ENCODE measurements around the gene CYP27C1. TPM values are rescaled to one million over a fixed set of nuclear protein-coding genes. Genes with fewer than 3 reads are reported as not detected.

The CYP27C1 gene
- polyA plus RNA-seq, 6 donors from 2014 or later, result not detected

- no peak for ATAC-seq (ENCODE audit: low read depth in 2 of 2)
- Mint-ChIP-seq H3K36me3 (no peaks in the 10 kb centered on the region), H3K27me3 (no peaks in the 10 kb centered on the region), H3K4me3 (no peak overlapping the region), H3K4me1 (peaks cover 6 to 14% (median 12%) of the 10 kb centered on the region in 3 donors), H3K9me3 (peaks cover 0 to 1% (median 0%) of the 10 kb centered on the region in 7 donors), H3K27ac (no peak overlapping the region)
- DNase-seq, result no peak
These were observed 76.0 kb downstream of the CYP27C1 start for GRCh38 chr2:127143841-127144782.

DNA sequence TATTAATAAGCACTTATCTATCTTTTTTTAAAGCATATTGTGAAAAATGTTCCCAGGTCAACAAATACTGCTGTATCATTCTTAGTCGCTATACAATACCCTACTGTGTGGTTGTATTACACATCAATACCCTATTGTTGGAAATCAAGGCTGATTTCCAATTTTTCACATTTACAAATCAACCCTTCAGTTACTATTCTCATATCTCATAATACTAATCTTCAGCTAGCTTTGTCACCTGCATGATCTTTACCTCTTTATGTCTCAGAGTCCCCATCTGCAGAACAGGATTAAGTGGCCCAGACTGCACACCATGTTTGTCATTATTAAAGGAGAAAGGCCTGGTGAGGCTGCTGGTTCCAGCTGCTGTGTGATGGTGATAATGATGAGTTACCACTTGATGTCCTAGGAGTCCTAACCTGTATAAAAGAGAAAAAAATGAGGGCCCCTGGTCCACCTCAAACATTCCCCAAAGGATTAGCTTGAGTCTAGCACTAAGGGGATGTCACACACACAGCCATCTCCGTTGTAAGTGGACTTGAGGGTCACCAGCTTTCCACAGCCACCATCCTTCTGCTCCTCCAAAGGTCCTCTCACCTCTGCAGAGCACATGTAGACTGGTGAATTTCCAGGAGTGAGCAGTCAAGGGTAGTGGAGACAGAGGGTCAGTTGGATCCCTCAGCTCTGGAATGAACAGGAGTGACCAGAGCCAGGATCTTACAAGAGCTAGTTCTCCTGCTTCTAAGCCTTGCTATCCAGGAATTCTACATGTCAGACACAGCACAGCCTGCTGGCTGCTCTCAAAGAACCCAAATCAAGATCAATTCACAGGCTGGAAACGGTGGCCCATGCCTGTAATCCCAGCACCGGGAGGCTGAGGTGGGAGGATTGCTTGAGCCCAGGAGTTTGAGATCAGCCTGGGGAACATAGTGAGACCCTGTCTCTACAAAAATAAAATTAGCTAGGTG is 77.2 kb downstream of the CYP27C1 start:
- ATAC-seq (ENCODE audit: low read depth in 2 of 2) (no peak), DNase-seq (no peak)
- no peaks in the 10 kb centered on the region for H3K36me3 Mint-ChIP-seq
- peaks cover 6 to 14% (median 12%) of the 10 kb centered on the region in 3 donors for H3K4me1 Mint-ChIP-seq
- H3K4me3 Mint-ChIP-seq, result no peak overlapping the region
- no peaks in the 10 kb centered on the region for H3K27me3 Mint-ChIP-seq
- H3K27ac Mint-ChIP-seq, result peak overlapping the region in 1 of 6 donors; percentile 15
- H3K9me3 Mint-ChIP-seq, result no peaks in the 10 kb centered on the region

DNA sequence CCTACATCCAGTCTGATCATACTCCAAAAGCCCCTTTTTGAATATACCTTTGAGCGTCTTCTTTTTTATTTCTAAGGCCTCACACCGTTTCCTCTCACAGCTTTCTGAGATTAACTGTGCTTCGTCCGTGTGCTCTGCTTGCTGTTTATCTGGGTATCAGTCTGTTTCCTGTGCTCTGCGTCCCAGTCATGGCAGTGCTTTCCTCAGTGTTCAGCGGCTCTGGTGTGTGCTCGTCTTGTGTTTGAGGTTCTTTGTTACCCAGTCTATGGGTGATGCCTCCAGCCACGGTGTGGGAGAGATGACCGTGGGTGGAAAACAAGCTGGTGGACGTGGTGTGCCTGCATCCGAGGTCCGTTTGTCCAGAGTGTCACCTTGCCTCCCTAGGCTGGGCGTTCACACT is 79.6 kb downstream of the CYP27C1 start:
- H3K4me1 Mint-ChIP-seq, result peaks cover 6 to 27% (median 20%) of the 10 kb centered on the region in 3 donors
- H3K27ac Mint-ChIP-seq, result peak overlapping the region in 2 of 6 donors; percentile 2 to 71
- H3K27me3 Mint-ChIP-seq, result no peaks in the 10 kb centered on the region
- no peaks in the 10 kb centered on the region for H3K36me3 Mint-ChIP-seq
- ATAC-seq (ENCODE audit: low read depth in 2 of 2) (no peak), DNase-seq (no peak)
- no peaks in the 10 kb centered on the region for H3K9me3 Mint-ChIP-seq
- H3K4me3 Mint-ChIP-seq, result no peak overlapping the region

- Mint-ChIP-seq H3K4me1 (peaks cover 6 to 35% (median 20%) of the 10 kb centered on the region in 3 donors), H3K27ac (no peak overlapping the region), H3K9me3 (no peaks in the 10 kb centered on the region), H3K27me3 (no peaks in the 10 kb centered on the region), H3K36me3 (no peaks in the 10 kb centered on the region), H3K4me3 (no peak overlapping the region)
- ATAC-seq (ENCODE audit: low read depth in 2 of 2) (peak; percentile 30 to 58), DNase-seq (no peak)
These were observed 80.3 kb downstream of the CYP27C1 start for GRCh38 chr2:127139766-127140165.

GRCh38 chr2:127138281-127138680 is 81.8 kb downstream of the CYP27C1 start:
- ATAC-seq (ENCODE audit: low read depth in 2 of 2) (no peak), DNase-seq (no peak)
- Mint-ChIP-seq H3K4me1 (peaks cover 8 to 40% (median 20%) of the 10 kb centered on the region in 3 donors), H3K36me3 (no peaks in the 10 kb centered on the region), H3K27ac (no peak overlapping the region), H3K9me3 (no peaks in the 10 kb centered on the region), H3K27me3 (no peaks in the 10 kb centered on the region), H3K4me3 (no peak overlapping the region)

DNA sequence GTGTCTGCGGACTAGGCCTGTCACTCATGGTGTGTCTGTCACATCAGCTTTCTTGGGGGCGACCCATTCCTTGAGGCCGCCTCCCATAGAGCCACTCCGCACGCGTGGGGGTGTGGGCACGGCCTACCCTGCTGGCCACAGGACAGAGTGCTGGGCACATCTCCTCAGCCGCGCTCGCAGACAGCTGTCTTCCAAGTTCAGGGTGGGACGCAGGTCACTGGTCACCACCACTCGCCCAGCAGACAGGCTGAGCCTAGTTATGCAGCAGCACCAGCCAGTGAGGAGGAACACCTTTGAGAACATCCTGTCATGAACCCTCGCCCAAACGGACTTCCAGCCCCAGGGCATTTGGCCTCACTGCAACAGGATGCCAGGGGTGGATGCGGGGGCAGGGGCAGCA is 82.4 kb downstream of the CYP27C1 start:
- peaks cover 8 to 40% (median 20%) of the 10 kb centered on the region in 3 donors for H3K4me1 Mint-ChIP-seq
- no peak for ATAC-seq (ENCODE audit: low read depth in 2 of 2)
- no peaks in the 10 kb centered on the region for H3K27me3 Mint-ChIP-seq
- no peaks in the 10 kb centered on the region for H3K9me3 Mint-ChIP-seq
- no peaks in the 10 kb centered on the region for H3K36me3 Mint-ChIP-seq
- DNase-seq, result no peak
- H3K27ac Mint-ChIP-seq, result no peak overlapping the region
- no peak overlapping the region for H3K4me3 Mint-ChIP-seq

GRCh38 chr2:127137225-127137624 is 82.9 kb downstream of the CYP27C1 start:
- no peaks in the 10 kb centered on the region for H3K27me3 Mint-ChIP-seq
- no peak overlapping the region for H3K27ac Mint-ChIP-seq
- H3K4me1 Mint-ChIP-seq, result peaks cover 8 to 40% (median 20%) of the 10 kb centered on the region in 3 donors
- H3K9me3 Mint-ChIP-seq, result no peaks in the 10 kb centered on the region
- DNase-seq, result no peak
- no peak overlapping the region for H3K4me3 Mint-ChIP-seq
- no peaks in the 10 kb centered on the region for H3K36me3 Mint-ChIP-seq
- no peak for ATAC-seq (ENCODE audit: low read depth in 2 of 2)

DNA sequence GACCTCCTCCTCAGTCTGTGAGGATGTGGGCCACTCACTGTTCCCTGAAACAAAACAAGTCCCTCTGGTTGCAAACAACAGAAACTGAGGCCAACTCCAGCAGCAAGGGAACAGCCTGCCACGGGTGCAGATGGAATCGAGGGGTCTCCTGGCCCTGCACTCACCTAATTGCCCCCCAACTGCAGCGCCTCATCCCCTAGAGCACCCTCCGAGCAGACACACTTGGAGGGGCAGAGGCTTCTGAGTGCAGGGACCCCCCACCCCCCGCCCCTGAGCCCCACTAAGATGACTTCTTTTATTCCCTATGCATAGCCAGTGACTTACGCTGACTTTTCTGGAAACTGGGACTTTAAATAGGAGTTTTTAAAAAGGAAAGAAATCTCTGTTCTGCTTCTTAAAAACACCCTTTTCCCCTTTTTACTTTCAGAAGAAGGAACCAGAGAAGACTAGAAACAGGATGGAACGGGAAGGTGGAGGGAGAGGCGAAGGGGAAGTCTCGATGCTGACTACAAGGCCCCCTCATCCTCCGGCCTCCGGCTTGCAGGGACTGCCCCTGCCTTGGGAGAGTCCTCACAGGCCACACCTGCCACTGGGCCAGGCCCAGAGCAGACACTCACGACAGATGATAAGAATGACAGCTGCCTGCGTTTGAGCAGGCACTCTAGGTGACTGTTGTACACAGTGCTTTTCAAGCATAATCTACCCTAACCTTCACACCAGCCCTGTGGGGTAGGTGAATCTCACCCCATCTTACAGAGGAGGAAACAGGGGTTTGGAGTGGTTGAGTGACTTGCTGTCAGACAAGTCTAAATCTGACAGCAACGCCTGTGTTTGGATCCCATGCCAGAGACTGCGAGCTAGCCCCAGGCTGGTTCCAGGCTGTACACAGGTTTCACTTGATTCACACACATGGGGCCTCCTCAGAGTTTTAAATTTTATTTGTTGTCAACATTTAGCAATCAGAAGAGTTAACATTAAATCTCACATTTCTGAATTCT is 85.0 kb downstream of the CYP27C1 start:
- Mint-ChIP-seq H3K27me3 (no peaks in the 10 kb centered on the region), H3K27ac (peak overlapping the region in 3 of 6 donors; percentile 5 to 67 (median 5)), H3K4me1 (peaks cover 8 to 34% (median 15%) of the 10 kb centered on the region in 3 donors), H3K9me3 (no peaks in the 10 kb centered on the region), H3K4me3 (no peak overlapping the region), H3K36me3 (no peaks in the 10 kb centered on the region)
- peak; percentile 28 to 65 for ATAC-seq (ENCODE audit: low read depth in 2 of 2)
- DNase-seq, result no peak

DNA sequence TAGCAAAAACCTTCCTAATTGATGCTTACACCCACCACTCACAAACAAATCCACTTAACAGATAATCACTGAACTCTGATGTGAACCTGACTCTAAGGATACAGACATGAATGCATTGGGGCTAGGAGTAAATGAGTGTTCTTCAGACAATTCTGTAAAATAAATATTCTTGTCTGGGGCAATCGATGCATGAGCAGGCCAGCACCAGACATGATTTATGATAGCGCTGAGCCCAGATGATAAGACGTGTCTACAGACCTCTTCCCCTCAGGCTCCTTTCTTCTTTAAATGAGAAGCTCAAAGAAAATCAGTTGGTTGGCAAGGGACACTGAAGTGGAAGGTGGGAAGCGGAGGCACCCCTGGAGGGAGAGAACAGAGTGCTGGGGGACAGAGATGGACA is 85.9 kb downstream of the CYP27C1 start:
- DNase-seq (no peak), ATAC-seq (ENCODE audit: low read depth in 2 of 2) (no peak)
- H3K4me1 Mint-ChIP-seq, result peaks cover 2 to 26% (median 8%) of the 10 kb centered on the region in 3 donors
- no peaks in the 10 kb centered on the region for H3K27me3 Mint-ChIP-seq
- H3K9me3 Mint-ChIP-seq, result no peaks in the 10 kb centered on the region
- H3K4me3 Mint-ChIP-seq, result no peak overlapping the region
- peak overlapping the region in 2 of 6 donors; percentile 5 to 79 for H3K27ac Mint-ChIP-seq
- no peaks in the 10 kb centered on the region for H3K36me3 Mint-ChIP-seq

Other genes with a start within 250 kb of the CYP27C1 start
- 100 to 1,000 TPM; 103 to 150 (median 124) TPM for gene BIN1, start 113.1 kb downstream of the CYP27C1 start, polyA plus RNA-seq (ENCODE audit: low read depth in 6 of 6)
- 10 to 100 TPM; 19.0 to 32.5 (median 23.6) TPM for gene ERCC3, start 73.8 kb upstream of the CYP27C1 start, polyA plus RNA-seq (ENCODE audit: low read depth in 6 of 6)
- gene MAP3K2, start 167.7 kb upstream of the CYP27C1 start, polyA plus RNA-seq (ENCODE audit: low read depth in 6 of 6), result 100 to 1,000 TPM in 1 of 6 donors, 10 to 100 TPM in 5; 67.2 to 101 (median 73.2) TPM
- under 1 TPM in 1 of 6 donors, not detected in 5; 0.53 TPM for gene PROC, start 198.1 kb upstream of the CYP27C1 start, polyA plus RNA-seq (ENCODE audit: low read depth in 6 of 6)

Data from naive B cell (primary cell).